Mesenchymal stem cell (in vitro differentiated cells and primary cell): Measurements from ENCODE around the gene SEMA4G.
A peak's percentile ranks its signal among the peaks of the same experiment; 100 is the strongest.

ENCODE experiments used
- DNase-seq: peaks from one replicate; pipeline ENCODE4 v3.0.0-alpha.2; 2013
- H2AFZ ChIP-seq: one replicate; pipeline ENCODE4 v1.6.1; 2013; ENCODE audit warnings: low read depth, mild to moderate bottlenecking, control low read depth, inconsistent platforms, low read length, moderate library complexity
- H2AK5ac ChIP-seq: 2 replicates; pipeline ENCODE4 v1.6.1; 2013; ENCODE audit warnings: low read length, moderate library complexity, mild to moderate bottlenecking, inconsistent platforms; ENCODE audit not compliant: severe bottlenecking
- H2BK120ac ChIP-seq: one replicate; pipeline ENCODE4 v1.6.1; 2013; ENCODE audit warnings: low read depth, mild to moderate bottlenecking, inconsistent platforms, low read length, moderate library complexity
- H2BK12ac ChIP-seq, 2 experiments: one replicate each; pipeline ENCODE4 v1.6.1; 2013; ENCODE audit warnings: inconsistent platforms in 2 of 2, low read length in 2 of 2, mild to moderate bottlenecking in 2 of 2, moderate library complexity in 2 of 2, control low read depth in 1 of 2
- H2BK15ac ChIP-seq: one replicate; pipeline ENCODE4 v1.6.1; 2013; ENCODE audit warnings: mild to moderate bottlenecking, low read depth, inconsistent platforms; ENCODE audit not compliant: poor library complexity, severe bottlenecking
- H2BK5ac ChIP-seq: 2 replicates; pipeline ENCODE4 v1.6.1; 2013; ENCODE audit warnings: low read depth, mild to moderate bottlenecking, low read length, control low read depth, inconsistent platforms; ENCODE audit not compliant: poor library complexity, severe bottlenecking
- H3K14ac ChIP-seq, 2 experiments: one replicate each; pipeline ENCODE4 v1.6.1; 2013; ENCODE audit warnings: inconsistent platforms in 2 of 2, low read length in 2 of 2, control low read depth in 1 of 2, mild to moderate bottlenecking in 1 of 2, moderate library complexity in 1 of 2
- H3K18ac ChIP-seq, 2 experiments: one replicate each; pipeline ENCODE4 v1.6.1; 2013; ENCODE audit warnings: inconsistent platforms in 2 of 2, low read length in 2 of 2, control low read depth in 1 of 2, low read depth in 1 of 2, mild to moderate bottlenecking in 1 of 2
- H3K23ac ChIP-seq, 2 experiments: one replicate each; pipeline ENCODE4 v1.6.1; 2013; ENCODE audit warnings: inconsistent platforms in 2 of 2, low read length in 2 of 2, mild to moderate bottlenecking in 2 of 2, moderate library complexity in 2 of 2, control low read depth in 1 of 2
- H3K27ac ChIP-seq: 2 replicates; pipeline ENCODE4 v1.5.1; 2013; ENCODE audit warnings: mild to moderate bottlenecking, moderate library complexity, low read length, control low read depth, inconsistent platforms; ENCODE audit not compliant: poor library complexity, severe bottlenecking
- H3K27me3 ChIP-seq, 2 experiments: 2 replicates each; pipeline versions ENCODE4 v1.6.1 to v1.7.0; 2013; ENCODE audit warnings: low read length in 2 of 2, mild to moderate bottlenecking in 2 of 2, moderate library complexity in 2 of 2, control low read depth in 1 of 2, inconsistent platforms in 1 of 2; ENCODE audit not compliant: control insufficient read depth in 1 of 2, insufficient read depth in 1 of 2
- H3K36me3 ChIP-seq, 2 experiments: 2 replicates each; pipeline versions ENCODE4 v1.6.1 to v1.7.0; 2013; ENCODE audit warnings: low read length in 2 of 2, control low read depth in 1 of 2, inconsistent platforms in 1 of 2, low read depth in 1 of 2, mild to moderate bottlenecking in 1 of 2; ENCODE audit not compliant: insufficient read depth in 2 of 2, control insufficient read depth in 1 of 2
- H3K4ac ChIP-seq, 2 experiments: one replicate each; pipeline ENCODE4 v1.6.1; 2013; ENCODE audit warnings: inconsistent platforms in 2 of 2, low read length in 2 of 2, mild to moderate bottlenecking in 2 of 2, moderate library complexity in 2 of 2, control low read depth in 1 of 2, low read depth in 1 of 2
- H3K4me1 ChIP-seq: 2 replicates; pipeline ENCODE4 v1.6.1; 2013; ENCODE audit warnings: low read depth, low read length, control low read depth; ENCODE audit not compliant: control insufficient read depth, insufficient read depth
- H3K4me2 ChIP-seq: 2 replicates; pipeline ENCODE4 v1.6.1; 2013; ENCODE audit warnings: low read length, mild to moderate bottlenecking, inconsistent platforms; ENCODE audit not compliant: poor library complexity, severe bottlenecking
- H3K4me3 ChIP-seq, 2 experiments: 2 replicates each; pipeline versions ENCODE4 v1.5.1 to v1.7.0; 2013; ENCODE audit warnings: low read length in 2 of 2, mild to moderate bottlenecking in 2 of 2, control low read depth in 1 of 2, low read depth in 1 of 2; ENCODE audit not compliant: insufficient read depth in 1 of 2
- H3K79me1 ChIP-seq: replicated peaks from 2 replicates; pipeline ENCODE4 v1.6.1; 2013; ENCODE audit warnings: mild to moderate bottlenecking, control low read depth, low read length, inconsistent platforms; ENCODE audit not compliant: poor library complexity, severe bottlenecking
- H3K9ac ChIP-seq: 2 replicates; pipeline ENCODE4 v1.7.0; 2013; ENCODE audit warnings: mild to moderate bottlenecking, low read length, moderate library complexity
- H3K9me3 ChIP-seq: 2 replicates; pipeline ENCODE4 v1.7.0; 2013; ENCODE audit warnings: mild to moderate bottlenecking, low read length; ENCODE audit not compliant: control insufficient read depth
- H4K8ac ChIP-seq: one replicate; pipeline ENCODE4 v1.6.1; 2013; ENCODE audit warnings: inconsistent platforms, mild to moderate bottlenecking, low read length, moderate library complexity
- H4K91ac ChIP-seq: one replicate; pipeline ENCODE4 v1.6.1; 2013; ENCODE audit warnings: mild to moderate bottlenecking, low read length, inconsistent platforms
- WGBS: methylation state at CpG from one replicate; pipeline ENCODE4 v1.1.7; 2013; ENCODE audit warnings: mixed read lengths; 5-methylcytosine and 5-hydroxymethylcytosine counted together

SEMA4G gene

GRCh38 chr10:101001659-101002035 lies 32.3 kb downstream of the SEMA4G start:
- Histone ChIP-seq H2BK15ac (no peak overlapping the region), H4K91ac (no peak overlapping the region), H3K79me1 (peaks cover 22% of the 10 kb centered on the region), H3K27me3 (no peaks in the 10 kb centered on the region), H2BK120ac (peak overlapping the region; percentile 36), H3K27ac (peak overlapping the region; percentile 83), H4K8ac (peak overlapping the region; percentile 15), H3K23ac (no peak overlapping the region), H3K9ac (peak overlapping the region; percentile 100), H3K4me3 (peak overlapping the region in 1 of 2 experiments; percentile 96), H3K36me3 (peaks cover 43 to 46% of the 10 kb centered on the region in 2 experiments), H2AFZ (no peak overlapping the region), H3K14ac (peak overlapping the region in 1 of 2 experiments; percentile 26), H3K4me2 (peak overlapping the region; percentile 43), H3K9me3 (no peaks in the 10 kb centered on the region), H2AK5ac (peak overlapping the region; percentile 3), H3K18ac (peak overlapping the region in 1 of 2 experiments; percentile 63), H3K4me1 (peaks cover 33% of the 10 kb centered on the region), H2BK5ac (no peak overlapping the region), H2BK12ac (peak overlapping the region in 1 of 2 experiments; percentile 25), H3K4ac (peak overlapping the region in 1 of 2 experiments; percentile 71)
- WGBS, result 93% methylated on average over 5 of the region's 5 CpGs
- DNase-seq, result no peak

GRCh38 chr10:101002456-101002855 lies 33.2 kb downstream of the SEMA4G start:
- Histone ChIP-seq H3K18ac (peak overlapping the region in 1 of 2 experiments; percentile 18), H2AK5ac (peak overlapping the region; percentile 26), H2BK120ac (no peak overlapping the region), H4K91ac (no peak overlapping the region), H2AFZ (no peak overlapping the region), H2BK12ac (no peak overlapping the region), H3K36me3 (peaks cover 51 to 54% of the 10 kb centered on the region in 2 experiments), H3K4ac (no peak overlapping the region), H3K79me1 (peaks cover 22% of the 10 kb centered on the region), H2BK15ac (no peak overlapping the region), H3K4me3 (peak overlapping the region in 1 of 2 experiments; percentile 96), H3K14ac (peak overlapping the region in 1 of 2 experiments; percentile 41), H4K8ac (no peak overlapping the region), H3K27ac (no peak overlapping the region), H3K4me1 (peaks cover 34% of the 10 kb centered on the region), H2BK5ac (no peak overlapping the region), H3K4me2 (no peak overlapping the region), H3K9me3 (no peaks in the 10 kb centered on the region), H3K23ac (peak overlapping the region in 1 of 2 experiments; percentile 63), H3K27me3 (no peaks in the 10 kb centered on the region), H3K9ac (peak overlapping the region; percentile 100)
- no peak for DNase-seq
- WGBS, result 93% methylated on average over 11 of the region's 11 CpGs

DNA sequence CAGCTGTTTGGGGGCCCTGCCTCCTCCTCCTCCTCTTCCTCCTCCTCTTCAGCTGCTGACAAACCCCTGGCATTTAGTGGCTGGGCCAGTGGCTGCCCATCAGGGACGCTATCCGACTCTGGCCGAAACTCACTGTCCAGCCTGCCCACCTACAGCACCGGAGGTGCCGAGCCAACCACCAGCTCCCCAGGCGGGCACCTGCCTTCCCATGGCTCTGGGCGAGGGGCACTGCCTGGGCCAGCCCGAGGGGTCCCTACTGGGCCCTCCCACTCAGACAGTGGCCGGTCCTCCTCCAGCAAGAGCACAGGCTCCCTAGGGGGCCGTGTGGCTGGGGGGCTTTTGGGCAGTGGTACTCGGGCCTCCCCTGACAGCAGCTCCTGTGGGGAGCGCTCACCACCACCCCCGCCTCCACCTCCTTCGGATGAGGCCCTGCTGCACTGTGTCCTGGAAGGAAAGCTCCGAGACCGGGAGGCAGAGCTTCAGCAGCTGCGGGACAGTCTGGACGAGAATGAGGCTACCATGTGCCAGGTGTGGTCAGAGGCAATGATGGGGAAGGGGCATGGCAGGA lies 34.4 kb downstream of the SEMA4G start:
- Histone ChIP-seq H4K8ac (no peak overlapping the region), H3K9me3 (no peaks in the 10 kb centered on the region), H3K14ac (no peak overlapping the region), H3K18ac (no peak overlapping the region), H3K27ac (no peak overlapping the region), H2BK15ac (no peak overlapping the region), H3K79me1 (peaks cover 27% of the 10 kb centered on the region), H2BK5ac (no peak overlapping the region), H3K9ac (peak overlapping the region; percentile 18), H4K91ac (no peak overlapping the region), H2BK12ac (no peak overlapping the region), H2BK120ac (no peak overlapping the region), H2AFZ (no peak overlapping the region), H3K36me3 (peaks cover 58 to 59% of the 10 kb centered on the region in 2 experiments), H3K4ac (no peak overlapping the region), H2AK5ac (no peak overlapping the region), H3K27me3 (no peaks in the 10 kb centered on the region), H3K4me1 (peaks cover 31% of the 10 kb centered on the region), H3K4me3 (no peak overlapping the region), H3K4me2 (no peak overlapping the region), H3K23ac (no peak overlapping the region)
- WGBS, result 98% methylated on average over 18 of the region's 18 CpGs
- DNase-seq, result no peak

DNA sequence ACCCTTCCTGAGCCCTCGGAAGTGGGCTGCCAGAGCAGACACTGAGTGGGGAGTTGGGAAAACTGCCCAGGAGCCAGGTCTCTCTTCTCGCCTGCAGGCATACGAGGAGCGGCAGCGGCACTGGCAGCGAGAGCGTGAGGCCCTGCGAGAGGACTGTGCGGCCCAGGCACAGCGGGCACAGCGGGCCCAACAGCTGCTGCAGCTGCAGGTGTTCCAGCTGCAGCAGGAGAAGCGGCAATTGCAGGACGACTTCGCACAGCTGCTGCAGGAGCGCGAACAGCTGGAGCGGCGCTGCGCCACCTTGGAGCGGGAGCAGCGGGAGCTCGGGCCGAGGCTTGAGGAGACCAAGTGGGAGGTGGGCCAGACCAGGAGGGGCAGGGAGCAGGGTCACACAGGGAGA lies 36.1 kb downstream of the SEMA4G start:
- Histone ChIP-seq H3K9me3 (no peaks in the 10 kb centered on the region), H3K27ac (no peak overlapping the region), H2AK5ac (no peak overlapping the region), H3K4me3 (no peak overlapping the region), H3K4me2 (no peak overlapping the region), H2BK12ac (no peak overlapping the region), H2BK120ac (no peak overlapping the region), H3K4ac (no peak overlapping the region), H4K8ac (no peak overlapping the region), H3K18ac (no peak overlapping the region), H3K36me3 (peaks cover 58 to 59% of the 10 kb centered on the region in 2 experiments), H3K79me1 (peaks cover 27% of the 10 kb centered on the region), H3K27me3 (no peaks in the 10 kb centered on the region), H3K4me1 (peaks cover 30% of the 10 kb centered on the region), H3K23ac (no peak overlapping the region), H2BK15ac (no peak overlapping the region), H4K91ac (no peak overlapping the region), H3K14ac (no peak overlapping the region), H2BK5ac (no peak overlapping the region), H3K9ac (no peak overlapping the region), H2AFZ (no peak overlapping the region)
- 98% methylated on average over 23 of the region's 23 CpGs for WGBS
- DNase-seq, result no peak
